HepG2 (cell line): ENCODE data around the gene SLC4A9. TPM values are rescaled to one million over a fixed set of nuclear protein-coding genes. Genes with fewer than 3 reads are reported as not detected.
A peak's percentile ranks its signal among the peaks of the same experiment; 100 is the strongest.

Source experiments
- ATAC-seq: fragments of 200-7000 bp; cut with Tn5 transposase; 3 replicates; pipeline ENCODE4 v1.9.1; 2020; ENCODE audit warnings: mild to moderate bottlenecking, moderate library complexity
- BruUV-seq: library from RNA; stranded (reverse); fragments of 400-500 nt; replicated peaks from 2 replicates; lab custom pipeline; 2021; lab: Mats Ljungman, UMichigan
- CTCF ChIA-PET: fragments of 300-600 bp; formaldehyde crosslinking; extraction: SDS; loops from one replicate; lab custom pipeline; 2021; ENCODE audit warnings: low total read pairs, inconsistent platforms, low intra/inter-chr PET ratio; lab: Yijun Ruan, JAX
- POLR2A ChIA-PET: fragments of 350-600 bp; sonication (Branson Sonifier 250); formaldehyde crosslinking; loops from one replicate; lab custom pipeline; 2020; ENCODE audit warnings: antibody characterized with exemption, inconsistent platforms; lab: Yijun Ruan, JAX
- DNase-seq: peaks from one replicate; pipeline ENCODE4 v3.0.0-alpha.2; 2015; ENCODE audit warnings: low spot score
- FAIRE-seq: peaks from 3 replicates; lab custom pipeline; 2011; peaks lifted over from hg19 to GRCh38; lab: Jason Lieb, UNC
- H2AFZ ChIP-seq: one replicate; pipeline ENCODE4 v1.6.1; 2011; ENCODE audit warnings: low read length, inconsistent platforms
- H3K27ac ChIP-seq: fragments of 300-600 bp; 3 replicates; pipeline ENCODE4 v1.8.0; 2011; ENCODE audit warnings: mixed run types, mild to moderate bottlenecking, mixed read lengths, low read length, inconsistent platforms; ENCODE audit not compliant: insufficient read depth; ENCODE audit errors: extremely low read length
- H3K27me3 ChIP-seq, 2 experiments: fragments of 200-600 bp in 1 of 2; 2 replicates in 1 of 2; 3 replicates in 1 of 2; pipeline versions ENCODE4 v1.6.0 to v1.8.0; 2011; ENCODE audit warnings: low read length in 2 of 2, mild to moderate bottlenecking in 2 of 2, moderate library complexity in 2 of 2, inconsistent platforms in 1 of 2; ENCODE audit not compliant: insufficient read depth in 2 of 2, control insufficient read depth in 1 of 2
- H3K36me3 ChIP-seq, 2 experiments: fragments of 200-600 bp in 1 of 2; replicated peaks in 1 of 2; 2 replicates in 1 of 2; 3 replicates in 1 of 2; pipeline versions ENCODE4 v1.5.1 to v1.8.0; 2011; ENCODE audit warnings: low read length in 2 of 2, inconsistent platforms in 1 of 2; ENCODE audit not compliant: insufficient read depth in 2 of 2, control insufficient read depth in 1 of 2
- H3K4me1 ChIP-seq: 2 replicates; pipeline ENCODE4 v1.5.1; 2012; ENCODE audit warnings: low read length, inconsistent platforms; ENCODE audit not compliant: insufficient read depth
- H3K4me2 ChIP-seq: 2 replicates; pipeline ENCODE4 v1.6.0; 2011; ENCODE audit warnings: low read depth, low read length, inconsistent platforms
- H3K4me3 ChIP-seq, 3 experiments: fragments of 200-600 bp in 1 of 3; sonication (generic), shearing (Covaris generic) in 1 of 3; replicated peaks in 1 of 3; 2 replicates each; pipeline ENCODE4 v1.5.1; 2011 to 2016; ENCODE audit warnings: low read length in 3 of 3, inconsistent platforms in 2 of 3, low read depth in 2 of 3, mild to moderate bottlenecking in 2 of 3, control low read depth in 1 of 3, mixed read lengths in 1 of 3; ENCODE audit not compliant: insufficient read depth in 1 of 3
- H3K79me2 ChIP-seq: one replicate; pipeline ENCODE4 v1.6.1; 2011; ENCODE audit warnings: low read length, inconsistent platforms; ENCODE audit not compliant: insufficient read depth
- H3K9ac ChIP-seq: 2 replicates; pipeline ENCODE4 v1.6.0; 2011; ENCODE audit warnings: mild to moderate bottlenecking, low read depth, low read length, inconsistent platforms; ENCODE audit not compliant: insufficient read depth
- H3K9me3 ChIP-seq: 2 replicates; pipeline ENCODE4 v1.5.1; 2012; ENCODE audit warnings: mild to moderate bottlenecking, low read length
- H4K20me1 ChIP-seq: 2 replicates; pipeline ENCODE4 v1.6.0; 2011; ENCODE audit warnings: inconsistent platforms, mild to moderate bottlenecking, low read length, moderate library complexity; ENCODE audit not compliant: insufficient read depth
- BRCA1 ChIP-seq: sonication (generic); formaldehyde crosslinking; IDR thresholded peaks from 2 replicates; pipeline ENCODE4 v1.4.0; 2020; ENCODE audit warnings: missing genetic modification reagents
- HNRNPK ChIP-seq: fragments of 200-400 bp; formaldehyde crosslinking; IDR thresholded peaks from 2 replicates; pipeline ENCODE4 v1.6.1; 2018; ENCODE audit warnings: low read length, low read depth, moderate library complexity, mild to moderate bottlenecking; ENCODE audit not compliant: poor library complexity, severe bottlenecking
- NCOA5 ChIP-seq: sonication (generic); formaldehyde crosslinking; IDR thresholded peaks from 2 replicates; pipeline ENCODE4 v1.4.0; 2020; ENCODE audit warnings: missing genetic modification reagents
- RARG ChIP-seq: sonication (generic); formaldehyde crosslinking; IDR thresholded peaks from 2 replicates; pipeline ENCODE4 v1.4.0; 2020; ENCODE audit warnings: low read depth, mild to moderate bottlenecking, missing genetic modification reagents
- SNRNP70 ChIP-seq: fragments of 200-400 bp; formaldehyde crosslinking; IDR thresholded peaks from 2 replicates; pipeline ENCODE4 v1.6.1; 2017; ENCODE audit warnings: mild to moderate bottlenecking, low read depth, low read length, moderate library complexity
- SOX13 ChIP-seq, 3 experiments: fragments of 450-650 bp in 1 of 3; sonication (generic) in 1 of 3; formaldehyde crosslinking in 1 of 3; IDR thresholded peaks in 2 of 3; conservative IDR thresholded peaks in 1 of 3; 2 replicates each; pipeline versions ENCODE4 v1.5.0 to v1.6.1; 2016 to 2020; ENCODE audit warnings: antibody characterized with exemption in 1 of 3, mild to moderate bottlenecking in 1 of 3, missing compliant biosample characterization in 1 of 3, missing genetic modification reagents in 1 of 3, moderate library complexity in 1 of 3
- SOX5 ChIP-seq: IDR thresholded peaks from 2 replicates; pipeline ENCODE4 v1.6.1; 2016; ENCODE audit warnings: borderline replicate concordance
- U2AF1 ChIP-seq: fragments of 200-400 bp; formaldehyde crosslinking; optimal IDR thresholded peaks from 2 replicates; pipeline ENCODE3; 2017; ENCODE audit warnings: mild to moderate bottlenecking, low read depth, low read length
- ZNF263 ChIP-seq: sonication (generic); formaldehyde crosslinking; IDR thresholded peaks from 2 replicates; pipeline ENCODE4 v1.4.0; 2020; ENCODE audit warnings: missing genetic modification reagents
- ZNF737 ChIP-seq: sonication (generic); formaldehyde crosslinking; IDR thresholded peaks from 2 replicates; pipeline ENCODE4 v1.5.0; 2020; ENCODE audit warnings: missing genetic modification reagents, mild to moderate bottlenecking, borderline replicate concordance
- ZNF782 ChIP-seq: sonication (generic); formaldehyde crosslinking; IDR thresholded peaks from 2 replicates; pipeline ENCODE4 v1.4.0; 2020; ENCODE audit warnings: missing genetic modification reagents, mild to moderate bottlenecking, borderline replicate concordance
- WGBS: methylation state at CpG from one replicate; pipeline ENCODE4 v1.1.6; 2017; ENCODE audit warnings: low lambda C conversion rate; 5-methylcytosine and 5-hydroxymethylcytosine counted together
- in situ Hi-C: cut with HindIII; loops from 2 replicates; pipeline ENCODE4 v1.10.0; 2017; ENCODE audit warnings: low pct_unique_long_range_greater_than_20kb; ENCODE audit not compliant: extremely low pct_ligation_motif_present
- intact Hi-C: fragments of 100-400 bp; cut with micrococcal nuclease; formaldehyde crosslinking; loops from one replicate; pipeline ENCODE4 v1.10.0; 2022; ENCODE audit not compliant: unreplicated experiment
- polyA plus RNA-seq, 8 experiments: library from polyadenylated mRNA; depleted of rRNA in 3 of 8; stranded (reverse) in 7 of 8; unstranded in 1 of 8; fragments of >200 nt; fragmentation: Illumina TruSeq in 4 of 8; extraction: Trizol in 4 of 8; gene quantifications; 2 replicates each; pipeline versions ENCODE4 v1.2.1 to v1.2.3, GENCODE V29; 2011 to 2016; ENCODE audit warnings: low read depth in 4 of 8, missing spikeins in 1 of 8, mixed read lengths in 1 of 8; ENCODE audit not compliant: insufficient read depth in 1 of 8
- total RNA-seq, 5 experiments: library from RNA; depleted of rRNA; stranded (reverse); fragments of >200 nt; fragmentation: Illumina TruSeq; extraction: Trizol; gene quantifications; 2 replicates each; pipeline ENCODE4 v1.2.3, GENCODE V29; 2016; ENCODE audit warnings: low read depth in 1 of 5
- TF ChIP-seq, protein P1 (sequence below), 2 experiments: sonication (generic) in 1 of 2; formaldehyde crosslinking in 1 of 2; IDR thresholded peaks; 2 replicates each; pipeline versions ENCODE4 v1.4.0 to v1.6.1; 2016 to 2020; ENCODE audit warnings: borderline replicate concordance in 1 of 2, low read depth in 1 of 2, mild to moderate bottlenecking in 1 of 2, missing genetic modification reagents in 1 of 2
- TF ChIP-seq, protein P2 (sequence below): sonication (generic); formaldehyde crosslinking; IDR thresholded peaks from 2 replicates; pipeline ENCODE4 v1.4.0; 2020; ENCODE audit warnings: low read depth, mild to moderate bottlenecking, missing genetic modification reagents
- TF ChIP-seq, protein P3 (sequence below): sonication (generic); formaldehyde crosslinking; conservative IDR thresholded peaks from 2 replicates; pipeline ENCODE4 v1.8.0; 2022; ENCODE audit warnings: missing genetic modification reagents
- TF ChIP-seq, protein P4 (sequence below): sonication (generic); formaldehyde crosslinking; IDR thresholded peaks from 2 replicates; pipeline ENCODE4 v1.4.0; 2020; ENCODE audit warnings: missing genetic modification reagents, borderline replicate concordance

Gene SLC4A9
- total and polyA plus RNA-seq, 2 of the 13 experiments (the other 11 are each of a cell fraction or from before 2014, with no cell fraction given), result not detected

DNA sequence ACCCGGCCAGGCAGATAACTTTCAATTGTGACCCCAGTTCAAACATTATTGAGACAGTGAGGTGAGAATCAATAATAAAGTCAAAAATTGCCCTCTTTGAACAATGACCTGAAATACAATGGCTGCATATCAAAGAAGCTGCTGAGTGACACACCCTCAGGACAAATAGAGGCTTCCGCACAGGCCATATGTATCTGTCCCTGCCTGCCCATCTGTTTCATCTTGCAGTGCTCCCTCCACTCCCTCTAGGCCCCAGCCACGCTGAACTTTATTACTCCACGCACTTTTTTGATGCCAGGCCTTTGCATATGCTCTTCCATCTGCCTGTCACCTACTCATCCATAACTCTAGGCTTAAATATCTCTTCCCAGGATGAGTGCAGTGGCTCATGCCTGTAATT, 41.2 kb upstream of the SLC4A9 start:
- no peak overlapping the region for H3K27ac ChIP-seq
- intact Hi-C loops, result no loop called here
- CTCF ChIA-PET, result no interaction called here

More for the DNA sequence above, 41.2 kb upstream of the SLC4A9 start:
- no peaks in the 10 kb centered on the region for H3K9me3 ChIP-seq
- no peaks in the 10 kb centered on the region for H3K36me3 ChIP-seq
- ATAC-seq, result no peak
- no TSS peak for BruUV-seq
- TF ChIP-seq HNRNPK (no peak), RARG (no peak), SNRNP70 (no peak), ZNF782 (CRISPR knock-in tag) (no peak), ZNF263 (CRISPR knock-in tag) (peak; percentile 55; the same call in 1 of the 2 replicates), SOX13 (IDR thresholded peaks at IDR 0.05) (no peak), SOX13 (CRISPR knock-in tag; conservative IDR thresholded peaks at IDR 0.05 in 1 of 2, IDR thresholded peaks at IDR 0.05 in 1 of 2) (peak in 1 of 2 experiments; percentile 56; a peak in 2 of 4 replicates), BRCA1 (no peak), U2AF1 (no peak), NCOA5 (CRISPR knock-in tag) (no peak), SOX5 (peak; percentile 41; the same call in 1 of the 2 replicates), ZNF737 (CRISPR knock-in tag) (no peak)
- TF ChIP-seq, protein P1, sequence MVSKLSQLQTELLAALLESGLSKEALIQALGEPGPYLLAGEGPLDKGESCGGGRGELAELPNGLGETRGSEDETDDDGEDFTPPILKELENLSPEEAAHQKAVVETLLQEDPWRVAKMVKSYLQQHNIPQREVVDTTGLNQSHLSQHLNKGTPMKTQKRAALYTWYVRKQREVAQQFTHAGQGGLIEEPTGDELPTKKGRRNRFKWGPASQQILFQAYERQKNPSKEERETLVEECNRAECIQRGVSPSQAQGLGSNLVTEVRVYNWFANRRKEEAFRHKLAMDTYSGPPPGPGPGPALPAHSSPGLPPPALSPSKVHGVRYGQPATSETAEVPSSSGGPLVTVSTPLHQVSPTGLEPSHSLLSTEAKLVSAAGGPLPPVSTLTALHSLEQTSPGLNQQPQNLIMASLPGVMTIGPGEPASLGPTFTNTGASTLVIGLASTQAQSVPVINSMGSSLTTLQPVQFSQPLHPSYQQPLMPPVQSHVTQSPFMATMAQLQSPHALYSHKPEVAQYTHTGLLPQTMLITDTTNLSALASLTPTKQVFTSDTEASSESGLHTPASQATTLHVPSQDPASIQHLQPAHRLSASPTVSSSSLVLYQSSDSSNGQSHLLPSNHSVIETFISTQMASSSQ (IDR thresholded peaks at IDR 0.05; ENCODE audit: low read depth), result no peak
- TF ChIP-seq, protein P1 (CRISPR knock-in tag; IDR thresholded peaks at IDR 0.05; ENCODE audit: borderline replicate concordance), result no peak
- TF ChIP-seq, protein P2, sequence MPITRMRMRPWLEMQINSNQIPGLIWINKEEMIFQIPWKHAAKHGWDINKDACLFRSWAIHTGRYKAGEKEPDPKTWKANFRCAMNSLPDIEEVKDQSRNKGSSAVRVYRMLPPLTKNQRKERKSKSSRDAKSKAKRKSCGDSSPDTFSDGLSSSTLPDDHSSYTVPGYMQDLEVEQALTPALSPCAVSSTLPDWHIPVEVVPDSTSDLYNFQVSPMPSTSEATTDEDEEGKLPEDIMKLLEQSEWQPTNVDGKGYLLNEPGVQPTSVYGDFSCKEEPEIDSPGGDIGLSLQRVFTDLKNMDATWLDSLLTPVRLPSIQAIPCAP (CRISPR knock-in tag), result no peak
- TF ChIP-seq, protein P3, sequence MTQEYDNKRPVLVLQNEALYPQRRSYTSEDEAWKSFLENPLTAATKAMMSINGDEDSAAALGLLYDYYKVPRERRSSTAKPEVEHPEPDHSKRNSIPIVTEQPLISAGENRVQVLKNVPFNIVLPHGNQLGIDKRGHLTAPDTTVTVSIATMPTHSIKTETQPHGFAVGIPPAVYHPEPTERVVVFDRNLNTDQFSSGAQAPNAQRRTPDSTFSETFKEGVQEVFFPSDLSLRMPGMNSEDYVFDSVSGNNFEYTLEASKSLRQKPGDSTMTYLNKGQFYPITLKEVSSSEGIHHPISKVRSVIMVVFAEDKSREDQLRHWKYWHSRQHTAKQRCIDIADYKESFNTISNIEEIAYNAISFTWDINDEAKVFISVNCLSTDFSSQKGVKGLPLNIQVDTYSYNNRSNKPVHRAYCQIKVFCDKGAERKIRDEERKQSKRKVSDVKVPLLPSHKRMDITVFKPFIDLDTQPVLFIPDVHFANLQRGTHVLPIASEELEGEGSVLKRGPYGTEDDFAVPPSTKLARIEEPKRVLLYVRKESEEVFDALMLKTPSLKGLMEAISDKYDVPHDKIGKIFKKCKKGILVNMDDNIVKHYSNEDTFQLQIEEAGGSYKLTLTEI (CRISPR knock-in tag), result no peak
- TF ChIP-seq, protein P4, sequence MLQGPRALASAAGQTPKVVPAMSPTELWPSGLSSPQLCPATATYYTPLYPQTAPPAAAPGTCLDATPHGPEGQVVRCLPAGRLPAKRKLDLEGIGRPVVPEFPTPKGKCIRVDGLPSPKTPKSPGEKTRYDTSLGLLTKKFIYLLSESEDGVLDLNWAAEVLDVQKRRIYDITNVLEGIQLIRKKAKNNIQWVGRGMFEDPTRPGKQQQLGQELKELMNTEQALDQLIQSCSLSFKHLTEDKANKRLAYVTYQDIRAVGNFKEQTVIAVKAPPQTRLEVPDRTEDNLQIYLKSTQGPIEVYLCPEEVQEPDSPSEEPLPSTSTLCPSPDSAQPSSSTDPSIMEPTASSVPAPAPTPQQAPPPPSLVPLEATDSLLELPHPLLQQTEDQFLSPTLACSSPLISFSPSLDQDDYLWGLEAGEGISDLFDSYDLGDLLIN (CRISPR knock-in tag), result no peak
- no peak overlapping the region for H3K4me3 ChIP-seq
- FAIRE-seq, result no peak
- in situ Hi-C loops, result no loop called here
- no peak overlapping the region for H2AFZ ChIP-seq
- no peak for DNase-seq
- H3K79me2 ChIP-seq, result no peaks in the 10 kb centered on the region
- no peaks in the 10 kb centered on the region; a peak in 2 of 5 replicates for H3K27me3 ChIP-seq
- no peak overlapping the region for H3K4me2 ChIP-seq
- no peak overlapping the region for H3K9ac ChIP-seq
- 10% methylated on average over 4 of the region's 4 CpGs for WGBS
- POLR2A ChIA-PET, result no interaction called here
- H4K20me1 ChIP-seq, result no peaks in the 10 kb centered on the region
- peaks cover 31% of the 10 kb centered on the region for H3K4me1 ChIP-seq
